Activated naive CD4-positive, alpha-beta T cell treated with Interleukin-2 at 50 U/mL for 16 hours (primary cell): ENCODE measurements around the gene ZFYVE28.
A peak's percentile ranks its signal among the peaks of the same experiment; 100 is the strongest.
"Not testable (repeated sequence)": the region's sequence is repeated elsewhere in the genome, so short reads cannot be mapped to it uniquely, and the experiment has no call there.

Source experiments
- DNase-seq: peaks from one replicate; pipeline ENCODE4 v3.0.0-alpha.2; 2020

Gene ZFYVE28

GRCh38 chr4:2446656-2447564 is 28.5 kb upstream of the ZFYVE28 start:
- no peak for DNase-seq

GRCh38 chr4:2445571-2445970 is 27.1 kb upstream of the ZFYVE28 start:
- DNase-seq, result no peak

DNA sequence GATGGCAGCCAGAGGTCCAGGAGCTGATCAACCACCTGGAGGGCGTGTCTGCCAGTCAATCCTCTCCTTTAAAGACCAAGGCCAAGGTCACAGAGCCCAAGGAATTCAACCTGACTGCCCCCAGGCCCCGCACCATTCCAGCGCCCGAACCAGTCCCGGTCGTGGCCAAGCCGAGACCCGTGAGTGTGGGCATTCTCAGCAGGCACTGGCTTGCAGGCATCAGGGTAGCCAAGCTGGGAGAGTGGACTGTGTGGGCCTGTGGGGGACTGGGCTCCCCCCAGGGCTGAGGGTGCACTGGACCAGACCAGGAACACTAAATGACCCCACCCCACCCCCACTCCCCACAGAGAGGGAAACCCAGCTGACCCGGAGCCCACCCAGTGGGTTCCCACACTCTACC is 26.7 kb upstream of the ZFYVE28 start:
- no peak for DNase-seq

- no peak for DNase-seq
Observed at GRCh38 chr4:2443956-2444740, 25.7 kb upstream of the ZFYVE28 start.

DNA sequence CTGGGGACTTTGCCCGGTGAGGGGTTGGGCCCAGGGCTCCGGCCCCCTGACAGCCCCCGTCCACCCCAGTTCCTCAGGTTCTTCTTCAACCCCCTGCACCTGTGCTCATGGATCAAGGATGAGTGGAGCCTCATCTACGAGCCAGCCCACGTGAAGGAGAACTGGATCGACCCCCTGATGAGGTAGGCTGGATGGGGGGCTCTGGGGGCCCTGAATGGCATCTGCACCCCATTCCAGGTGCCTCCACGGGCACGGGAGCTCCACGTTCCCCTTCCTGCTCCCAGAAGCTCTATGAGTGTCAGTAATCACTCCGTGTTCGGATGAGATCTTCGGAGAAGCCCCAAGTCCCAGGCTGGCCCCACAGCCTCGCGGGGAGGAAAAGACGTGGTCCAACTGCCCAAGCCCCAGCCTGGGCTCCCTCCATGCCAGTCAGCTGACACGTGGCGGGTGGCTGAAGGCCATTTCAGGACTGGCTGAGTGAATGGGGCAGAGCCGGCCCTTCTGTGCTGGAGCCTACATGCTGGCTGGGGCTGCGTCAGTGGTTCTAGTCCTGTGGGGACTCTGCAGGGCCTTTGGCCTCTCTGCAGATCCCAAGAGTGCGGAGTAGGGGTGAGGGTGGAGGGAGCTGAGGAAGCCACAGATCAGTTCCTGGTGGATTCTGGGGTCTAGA is 24.8 kb upstream of the ZFYVE28 start:
- DNase-seq, result no peak

DNA sequence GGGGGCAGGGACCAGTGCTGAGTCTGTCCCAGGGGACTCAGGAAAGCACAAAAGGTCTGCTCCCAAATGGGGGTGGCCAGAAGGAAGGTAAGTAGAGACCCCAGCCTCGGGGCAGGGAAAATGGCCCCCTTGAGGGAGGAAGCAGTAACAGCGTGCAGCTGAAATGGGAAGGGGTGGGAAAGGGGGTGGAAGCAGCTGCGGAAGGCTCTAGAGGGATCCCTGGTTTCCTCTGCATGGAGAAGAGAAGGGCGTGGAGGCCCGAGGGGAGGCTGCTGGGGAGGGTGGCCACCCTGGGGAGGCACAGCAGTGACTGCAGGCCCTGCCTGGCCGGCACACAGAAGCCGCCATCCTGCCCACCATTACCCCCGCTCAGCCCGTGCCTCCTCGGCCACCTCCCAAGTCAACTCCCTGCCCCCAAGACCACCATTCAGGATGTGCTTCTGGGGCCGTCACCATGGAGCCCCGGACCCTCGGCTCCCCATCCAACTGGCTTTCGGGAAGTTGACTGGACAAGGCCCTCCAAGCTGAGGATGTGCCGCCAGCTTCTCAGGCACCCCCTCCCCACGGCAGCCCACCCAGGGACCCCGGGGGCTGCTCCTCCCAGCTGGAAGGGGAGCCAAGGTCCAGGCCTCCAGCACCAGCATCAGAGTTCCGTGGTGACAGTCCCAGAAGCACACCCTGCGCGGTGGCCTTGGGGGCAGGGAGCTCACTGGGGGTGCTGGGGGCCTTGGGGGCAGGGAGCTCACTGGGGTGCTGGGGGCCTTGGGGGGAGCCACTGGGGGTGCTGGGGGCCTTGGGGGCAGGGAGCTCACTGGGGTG is 23.9 kb upstream of the ZFYVE28 start:
- DNase-seq, result no peak

DNA sequence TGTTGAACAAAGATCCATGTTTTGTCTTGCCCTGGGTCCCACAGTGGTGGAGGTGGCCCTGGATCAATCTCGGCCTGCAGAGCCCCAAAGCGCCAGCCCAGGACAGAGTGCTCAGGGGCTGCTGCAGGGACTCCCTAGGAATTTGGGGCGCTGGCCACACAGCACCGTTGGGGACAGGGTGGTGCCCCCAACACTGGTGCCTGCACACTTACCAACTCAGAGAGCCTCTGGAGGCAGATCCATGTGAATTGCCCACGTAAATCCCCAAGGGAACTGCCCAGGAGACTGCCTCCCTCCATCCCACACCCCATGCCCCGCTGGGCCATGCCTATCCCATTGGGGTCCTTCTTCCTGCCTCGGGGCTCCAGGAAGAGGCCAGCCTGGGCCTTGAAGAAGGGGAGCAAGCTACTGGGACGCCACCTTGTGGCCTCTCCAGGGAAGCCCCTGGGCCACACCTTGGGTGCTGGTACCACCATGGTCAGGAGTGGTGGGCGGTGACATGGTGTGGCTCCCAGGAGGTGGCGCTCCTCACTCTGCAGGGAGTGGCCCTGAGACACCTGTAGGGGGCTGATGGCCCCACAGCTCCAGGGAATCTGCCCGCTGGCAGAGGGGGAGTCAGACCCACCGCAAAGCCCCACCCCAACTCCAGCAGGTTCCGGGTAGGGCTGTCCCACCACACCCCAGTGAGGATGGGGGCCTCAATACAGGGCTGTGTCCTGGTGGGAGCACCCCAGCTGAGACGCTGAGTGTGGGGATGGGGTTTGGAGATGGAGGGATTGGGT is 23.1 kb upstream of the ZFYVE28 start:
- peak; percentile 75 for DNase-seq

- DNase-seq, result no peak
Observed at GRCh38 chr4:2438822-2439718, 20.6 kb upstream of the ZFYVE28 start.

DNA sequence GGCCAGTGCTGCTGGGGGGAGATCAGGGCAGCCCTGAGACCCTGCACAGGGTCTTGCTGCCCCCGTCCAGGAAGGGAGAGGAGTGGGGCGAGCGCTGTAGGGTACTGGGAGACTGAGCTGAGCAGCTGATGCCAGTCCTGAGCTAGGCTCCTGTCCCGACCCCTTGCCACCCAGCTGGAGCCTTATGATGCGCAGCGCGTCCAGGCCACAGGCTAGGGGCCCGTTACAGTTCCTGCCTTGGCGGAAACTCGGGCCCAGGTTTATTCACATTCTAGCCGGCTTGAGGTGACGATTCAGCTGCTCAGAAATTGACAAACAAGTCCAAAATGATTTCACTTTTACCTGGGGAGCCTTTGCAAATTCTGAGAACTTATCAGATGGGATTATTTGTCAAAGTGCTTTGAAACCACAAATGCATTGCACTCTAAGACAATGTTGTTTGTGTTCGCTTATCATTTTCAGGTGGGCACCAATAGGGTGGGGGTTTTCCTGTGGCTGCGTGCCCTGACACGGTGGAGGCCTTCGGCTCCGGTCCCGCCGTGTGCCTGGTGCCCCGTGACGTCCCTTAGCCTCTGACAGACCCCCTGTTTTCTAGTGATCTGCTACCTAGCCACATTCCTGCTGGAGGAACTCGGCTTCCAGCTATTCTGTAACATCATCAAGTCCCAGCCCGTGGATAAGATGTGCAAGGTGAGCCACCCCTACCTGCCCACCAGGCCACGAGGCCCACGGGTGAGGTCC is 19.2 kb upstream of the ZFYVE28 start:
- DNase-seq, result no peak

GRCh38 chr4:2436761-2437474 is 18.5 kb upstream of the ZFYVE28 start:
- no peak for DNase-seq

GRCh38 chr4:2436301-2436700 is 17.9 kb upstream of the ZFYVE28 start:
- DNase-seq, result no peak

DNA sequence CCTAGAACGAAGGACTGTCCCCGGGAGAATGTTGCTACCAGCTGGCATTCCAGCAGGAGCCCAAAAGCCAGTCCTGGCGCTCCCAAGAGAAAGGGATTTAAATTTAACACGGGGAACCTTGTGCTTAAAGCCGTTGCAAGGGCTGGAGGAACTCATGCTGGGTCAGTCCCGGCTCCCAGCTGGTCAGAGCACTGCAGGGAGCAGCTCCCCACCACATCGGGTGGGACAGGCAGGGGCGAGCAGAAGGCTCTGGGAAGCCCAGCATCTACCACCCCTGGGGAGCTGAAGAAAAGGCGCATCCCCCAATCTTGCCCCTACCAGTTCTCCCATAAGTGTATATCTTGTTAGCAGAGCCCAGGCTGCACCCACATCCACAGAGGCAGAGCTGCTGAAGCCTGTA is 16.0 kb upstream of the ZFYVE28 start:
- no peak for DNase-seq

DNA sequence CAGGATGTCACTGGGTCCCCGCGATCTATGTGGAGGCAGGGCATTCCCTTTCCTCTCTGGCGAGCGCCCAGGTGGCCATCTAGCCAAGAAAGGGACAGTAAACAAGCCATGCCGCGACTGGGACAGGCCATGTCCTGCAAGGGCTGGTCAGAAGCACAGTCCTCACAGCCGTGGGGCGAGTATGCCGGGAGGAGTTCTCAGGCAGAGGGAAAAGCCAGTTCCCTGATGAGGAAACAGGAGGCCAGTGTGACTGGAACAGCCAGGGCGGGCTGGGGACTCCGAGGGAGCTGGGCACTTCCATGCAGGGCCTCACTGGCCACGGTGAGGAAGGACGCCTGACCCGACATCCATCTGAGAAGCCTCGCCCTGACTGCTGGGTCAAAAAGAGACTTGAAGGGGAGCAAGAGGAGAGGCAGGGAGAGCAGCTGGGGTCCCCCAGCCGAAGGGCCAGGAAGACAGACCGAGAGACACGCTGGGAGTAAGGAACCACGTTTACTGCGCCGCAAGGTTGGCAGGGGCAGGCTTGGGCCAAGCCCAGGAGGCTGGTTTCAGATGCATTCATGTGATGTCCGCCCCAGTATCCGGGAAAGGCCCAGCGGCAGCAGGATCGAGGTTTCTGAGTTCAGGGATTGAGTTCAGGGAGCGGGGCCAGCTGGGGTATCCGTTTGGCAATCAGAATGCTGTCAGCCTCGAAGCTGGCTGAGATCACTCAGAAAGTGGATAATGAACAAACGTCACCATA is 15.3 kb upstream of the ZFYVE28 start:
- DNase-seq, result no peak

DNA sequence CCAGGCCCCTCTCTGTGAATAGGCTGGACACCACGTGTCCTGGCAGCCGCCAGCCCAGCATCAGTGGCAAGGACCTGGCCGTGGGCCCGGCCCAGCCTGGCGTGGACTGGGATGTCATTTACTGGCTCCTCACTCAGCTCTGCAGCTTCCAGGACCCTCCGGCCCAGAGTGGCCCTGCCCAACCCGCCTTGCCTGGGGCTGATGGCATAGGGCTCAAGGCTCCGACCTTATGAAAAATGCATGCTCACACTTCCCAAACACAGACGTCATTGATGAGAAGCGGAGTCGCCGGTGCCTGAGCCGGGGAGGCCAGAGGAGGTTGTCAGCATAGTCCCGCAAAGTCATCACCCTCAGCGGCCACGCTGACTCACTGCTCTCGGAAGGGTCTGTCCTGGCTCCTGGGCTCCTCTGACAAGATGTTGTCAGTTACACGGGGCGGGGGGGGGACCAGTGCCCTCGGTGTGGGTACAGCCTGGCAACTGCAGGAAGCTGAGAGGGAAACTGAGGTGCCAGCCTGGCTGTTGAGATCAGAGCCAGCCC is 14.6 kb upstream of the ZFYVE28 start:
- DNase-seq, result no peak

DNA sequence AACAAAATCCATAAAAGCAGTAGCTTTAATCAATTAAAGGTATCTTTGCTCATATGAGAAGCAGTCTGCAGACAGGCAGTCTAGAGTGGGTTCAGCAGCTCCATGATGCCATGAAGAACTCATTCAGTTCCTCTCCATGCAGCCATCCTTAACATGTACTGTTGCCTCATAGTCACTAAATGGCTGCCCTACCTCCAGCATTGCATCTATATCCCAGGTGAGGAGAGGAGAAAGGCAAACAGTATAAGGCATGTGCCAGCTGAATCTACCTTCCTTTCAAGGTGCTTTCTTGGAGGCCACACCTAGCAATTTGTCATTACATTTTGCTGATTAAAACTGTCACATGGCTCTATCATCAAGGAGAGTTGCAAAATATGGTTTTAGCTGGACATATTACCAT is 13.6 kb upstream of the ZFYVE28 start:
- DNase-seq, result no peak

GRCh38 chr4:2429945-2430757 is 11.7 kb upstream of the ZFYVE28 start:
- DNase-seq, result not testable (repeated sequence)

- no peak for DNase-seq
Observed at GRCh38 chr4:2428496-2429213, 10.2 kb upstream of the ZFYVE28 start.
